ENCODE measurements around the gene FAT2.

FAT2 gene

GRCh38 chr5:151553695-151554094, 37.4 kb downstream of the FAT2 start:
- Histone ChIP-seq H3K36me3 (ENCODE audit: insufficient read depth, low read length) (no peaks in the 10 kb centered on the region), H3K4me1 (ENCODE audit: control insufficient read depth, insufficient read depth, low read length, unreplicated experiment) (no peaks in the 10 kb centered on the region), H2AFZ (ENCODE audit: low read length, unreplicated experiment) (no peak overlapping the region), H3K79me2 (ENCODE audit: control insufficient read depth, insufficient read depth, low read length, unreplicated experiment) (no peaks in the 10 kb centered on the region), H3K27ac (ENCODE audit: low read depth, low read length) (no peak overlapping the region), H3K27me3 (ENCODE audit: insufficient read depth, low read length) (peaks cover 16% of the 10 kb centered on the region), H3K4me3 (ENCODE audit: low read depth, low read length) (no peak overlapping the region)

GRCh38 chr5:151553130-151553670, 37.9 kb downstream of the FAT2 start:
- Histone ChIP-seq H3K4me1 (ENCODE audit: control insufficient read depth, insufficient read depth, low read length, unreplicated experiment) (no peaks in the 10 kb centered on the region), H3K27ac (ENCODE audit: low read depth, low read length) (no peak overlapping the region), H3K27me3 (ENCODE audit: insufficient read depth, low read length) (peaks cover 15% of the 10 kb centered on the region), H3K4me3 (ENCODE audit: low read depth, low read length) (no peak overlapping the region), H2AFZ (ENCODE audit: low read length, unreplicated experiment) (no peak overlapping the region), H3K36me3 (ENCODE audit: insufficient read depth, low read length) (no peaks in the 10 kb centered on the region), H3K79me2 (ENCODE audit: control insufficient read depth, insufficient read depth, low read length, unreplicated experiment) (no peaks in the 10 kb centered on the region)

- no peak overlapping the region for H3K4me3 ChIP-seq (ENCODE audit: low read depth, low read length)
- no peaks in the 10 kb centered on the region for H3K4me1 ChIP-seq (ENCODE audit: control insufficient read depth, insufficient read depth, low read length, unreplicated experiment)
- H3K36me3 ChIP-seq (ENCODE audit: insufficient read depth, low read length): no peaks in the 10 kb centered on the region
- no peaks in the 10 kb centered on the region for H3K79me2 ChIP-seq (ENCODE audit: control insufficient read depth, insufficient read depth, low read length, unreplicated experiment)
- no peak overlapping the region for H2AFZ ChIP-seq (ENCODE audit: low read length, unreplicated experiment)
- peaks cover 14% of the 10 kb centered on the region for H3K27me3 ChIP-seq (ENCODE audit: insufficient read depth, low read length)
- no peak overlapping the region for H3K27ac ChIP-seq (ENCODE audit: low read depth, low read length)
These were observed 39.1 kb downstream of the FAT2 start for GRCh38 chr5:151551985-151552384.

- Histone ChIP-seq H3K79me2 (ENCODE audit: control insufficient read depth, insufficient read depth, low read length, unreplicated experiment) (no peaks in the 10 kb centered on the region), H3K27ac (ENCODE audit: low read depth, low read length) (no peak overlapping the region), H3K4me1 (ENCODE audit: control insufficient read depth, insufficient read depth, low read length, unreplicated experiment) (no peaks in the 10 kb centered on the region), H2AFZ (ENCODE audit: low read length, unreplicated experiment) (no peak overlapping the region), H3K4me3 (ENCODE audit: low read depth, low read length) (no peak overlapping the region), H3K36me3 (ENCODE audit: insufficient read depth, low read length) (no peaks in the 10 kb centered on the region), H3K27me3 (ENCODE audit: insufficient read depth, low read length) (peaks cover 30% of the 10 kb centered on the region)
These were observed 41.0 kb downstream of the FAT2 start for GRCh38 chr5:151550146-151550545.

- Histone ChIP-seq H3K79me2 (ENCODE audit: control insufficient read depth, insufficient read depth, low read length, unreplicated experiment) (no peaks in the 10 kb centered on the region), H3K27ac (ENCODE audit: low read depth, low read length) (no peak overlapping the region), H2AFZ (ENCODE audit: low read length, unreplicated experiment) (no peak overlapping the region), H3K4me3 (ENCODE audit: low read depth, low read length) (no peak overlapping the region), H3K4me1 (ENCODE audit: control insufficient read depth, insufficient read depth, low read length, unreplicated experiment) (no peaks in the 10 kb centered on the region), H3K36me3 (ENCODE audit: insufficient read depth, low read length) (no peaks in the 10 kb centered on the region), H3K27me3 (ENCODE audit: insufficient read depth, low read length) (peaks cover 34% of the 10 kb centered on the region)
These were observed 41.4 kb downstream of the FAT2 start for GRCh38 chr5:151549713-151550112.

GRCh38 chr5:151547364-151547763, 43.8 kb downstream of the FAT2 start:
- peaks cover 48% of the 10 kb centered on the region for H3K27me3 ChIP-seq (ENCODE audit: insufficient read depth, low read length)
- no peaks in the 10 kb centered on the region for H3K79me2 ChIP-seq (ENCODE audit: control insufficient read depth, insufficient read depth, low read length, unreplicated experiment)
- no peak overlapping the region for H3K27ac ChIP-seq (ENCODE audit: low read depth, low read length)
- no peak overlapping the region for H2AFZ ChIP-seq (ENCODE audit: low read length, unreplicated experiment)
- H3K36me3 ChIP-seq (ENCODE audit: insufficient read depth, low read length): no peaks in the 10 kb centered on the region
- no peak overlapping the region for H3K4me3 ChIP-seq (ENCODE audit: low read depth, low read length)
- H3K4me1 ChIP-seq (ENCODE audit: control insufficient read depth, insufficient read depth, low read length, unreplicated experiment): no peaks in the 10 kb centered on the region

- peaks cover 68% of the 10 kb centered on the region for H3K27me3 ChIP-seq (ENCODE audit: insufficient read depth, low read length)
- no peak overlapping the region for H2AFZ ChIP-seq (ENCODE audit: low read length, unreplicated experiment)
- no peaks in the 10 kb centered on the region for H3K4me1 ChIP-seq (ENCODE audit: control insufficient read depth, insufficient read depth, low read length, unreplicated experiment)
- no peak overlapping the region for H3K27ac ChIP-seq (ENCODE audit: low read depth, low read length)
- no peak overlapping the region for H3K4me3 ChIP-seq (ENCODE audit: low read depth, low read length)
- H3K79me2 ChIP-seq (ENCODE audit: control insufficient read depth, insufficient read depth, low read length, unreplicated experiment): no peaks in the 10 kb centered on the region
- no peaks in the 10 kb centered on the region for H3K36me3 ChIP-seq (ENCODE audit: insufficient read depth, low read length)
These were observed 49.6 kb downstream of the FAT2 start for GRCh38 chr5:151541571-151541970.

All from ACC112 (cell line).